H4 (cell line): ENCODE data around the gene PELI1. TPM values are rescaled to one million over a fixed set of nuclear protein-coding genes. Genes with fewer than 3 reads are reported as not detected.

Experiments used
- DNase-seq: peaks from one replicate; pipeline ENCODE4 v3.0.0-alpha.2; 2015; ENCODE audit warnings: low spot score
- total RNA-seq: library from RNA; depleted of rRNA; stranded (reverse); fragments of >200 nt; shearing (Covaris generic); gene quantifications from 2 replicates; pipeline ENCODE4 v1.2.3, GENCODE V29; 2014; rRNA removed

Gene PELI1, protein sequence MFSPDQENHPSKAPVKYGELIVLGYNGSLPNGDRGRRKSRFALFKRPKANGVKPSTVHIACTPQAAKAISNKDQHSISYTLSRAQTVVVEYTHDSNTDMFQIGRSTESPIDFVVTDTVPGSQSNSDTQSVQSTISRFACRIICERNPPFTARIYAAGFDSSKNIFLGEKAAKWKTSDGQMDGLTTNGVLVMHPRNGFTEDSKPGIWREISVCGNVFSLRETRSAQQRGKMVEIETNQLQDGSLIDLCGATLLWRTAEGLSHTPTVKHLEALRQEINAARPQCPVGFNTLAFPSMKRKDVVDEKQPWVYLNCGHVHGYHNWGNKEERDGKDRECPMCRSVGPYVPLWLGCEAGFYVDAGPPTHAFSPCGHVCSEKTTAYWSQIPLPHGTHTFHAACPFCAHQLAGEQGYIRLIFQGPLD
- total RNA-seq, result 5.5 and 5.7 TPM in 2 replicates

DNA sequence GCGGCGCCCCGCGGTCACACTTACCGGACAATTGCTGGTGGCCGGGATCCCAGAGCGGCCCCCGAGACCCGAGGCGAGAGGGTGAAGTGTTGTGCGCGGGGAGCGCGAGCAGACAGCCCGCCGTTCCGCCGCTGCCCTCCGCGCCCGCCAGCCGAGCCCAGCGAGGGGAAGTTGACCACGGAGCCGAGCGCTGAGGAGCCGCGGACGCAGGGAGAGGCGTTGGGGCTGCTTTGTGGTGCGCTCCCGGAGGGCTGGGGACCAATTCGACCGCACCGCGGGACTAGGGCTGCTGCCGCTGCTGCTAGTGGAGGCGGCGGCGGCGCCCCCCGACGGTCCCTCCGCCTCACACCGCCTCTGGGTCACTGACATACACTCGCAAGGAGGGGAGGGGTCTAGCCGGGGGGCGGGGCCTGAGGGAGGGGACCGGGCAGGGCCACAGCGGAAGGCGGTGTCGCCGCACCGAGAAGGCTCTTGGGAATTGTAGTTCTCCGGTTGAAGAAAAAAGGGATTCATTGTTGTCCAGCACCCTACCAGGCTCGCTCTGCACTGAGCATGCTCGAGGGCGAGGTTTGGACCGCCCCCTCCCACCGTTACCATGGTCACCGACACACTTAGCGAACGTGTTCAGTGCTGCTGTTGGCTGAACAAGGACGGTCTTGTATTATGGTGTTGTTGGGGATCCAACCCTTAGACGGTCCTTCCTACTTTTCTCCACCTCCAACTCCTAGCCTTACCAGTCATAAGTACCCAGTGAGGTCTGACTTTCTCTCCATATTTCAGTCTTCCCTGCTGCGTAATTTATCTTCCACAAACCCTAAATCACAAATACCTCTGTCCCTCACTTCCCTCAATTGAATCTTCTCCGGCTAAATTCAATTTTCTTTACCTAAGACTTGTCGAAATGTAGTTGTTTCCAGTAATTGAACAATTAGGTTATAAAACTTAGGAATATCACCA is at the start of gene PELI1:
TSS of gene PELI1 (minus strand) at position 364 of the 957 bp plus-strand sequence. CDS start 36,110 bp downstream, outside the sequence.
- peak; percentile 98 for DNase-seq

GRCh38 chr2:64193491-64193890 is 49.3 kb upstream of the PELI1 start:
- DNase-seq, result no peak

DNA sequence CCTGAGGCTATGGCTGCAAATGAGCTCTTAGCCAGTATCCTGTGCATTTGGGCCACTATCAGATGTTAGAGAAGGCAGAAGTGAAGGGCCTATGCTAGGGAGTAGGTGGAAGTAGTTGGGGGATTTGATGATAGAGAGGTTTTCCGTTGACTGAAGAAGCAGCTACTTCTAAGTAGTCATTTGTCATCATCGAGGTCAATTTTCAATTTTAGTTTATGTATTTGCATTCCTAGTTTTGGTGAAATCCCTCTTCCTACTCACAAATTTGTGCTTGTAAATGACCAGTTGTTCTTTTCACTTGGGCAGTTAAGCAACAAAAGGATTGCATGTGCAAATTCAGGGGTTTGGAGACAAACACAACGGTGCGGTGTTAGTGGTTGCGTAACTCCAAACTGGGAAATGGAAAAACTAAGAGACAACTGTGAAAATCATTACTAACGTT is 48.5 kb upstream of the PELI1 start:
- no peak for DNase-seq

DNA sequence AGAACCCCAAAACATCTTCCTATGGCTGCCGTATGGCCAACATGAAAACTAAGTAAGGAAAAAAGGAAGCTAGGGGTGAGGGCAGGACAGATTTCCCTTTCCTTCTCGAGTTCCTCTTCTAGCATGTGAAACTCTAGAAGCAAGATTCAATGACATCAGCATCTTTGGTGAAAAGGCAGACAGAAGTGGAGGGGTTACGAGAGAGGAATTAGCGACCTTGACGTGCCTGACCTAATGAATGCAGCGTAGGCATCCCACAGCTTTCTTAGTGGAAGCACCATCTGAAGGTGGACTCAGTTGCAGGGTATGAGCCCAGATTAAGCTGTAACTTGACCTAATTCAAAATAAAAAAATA is 47.9 kb upstream of the PELI1 start:
- no peak for DNase-seq

GRCh38 chr2:64189586-64189985 is 45.4 kb upstream of the PELI1 start:
- DNase-seq, result no peak

GRCh38 chr2:64189167-64189566 is 44.9 kb upstream of the PELI1 start:
- DNase-seq, result no peak

DNA sequence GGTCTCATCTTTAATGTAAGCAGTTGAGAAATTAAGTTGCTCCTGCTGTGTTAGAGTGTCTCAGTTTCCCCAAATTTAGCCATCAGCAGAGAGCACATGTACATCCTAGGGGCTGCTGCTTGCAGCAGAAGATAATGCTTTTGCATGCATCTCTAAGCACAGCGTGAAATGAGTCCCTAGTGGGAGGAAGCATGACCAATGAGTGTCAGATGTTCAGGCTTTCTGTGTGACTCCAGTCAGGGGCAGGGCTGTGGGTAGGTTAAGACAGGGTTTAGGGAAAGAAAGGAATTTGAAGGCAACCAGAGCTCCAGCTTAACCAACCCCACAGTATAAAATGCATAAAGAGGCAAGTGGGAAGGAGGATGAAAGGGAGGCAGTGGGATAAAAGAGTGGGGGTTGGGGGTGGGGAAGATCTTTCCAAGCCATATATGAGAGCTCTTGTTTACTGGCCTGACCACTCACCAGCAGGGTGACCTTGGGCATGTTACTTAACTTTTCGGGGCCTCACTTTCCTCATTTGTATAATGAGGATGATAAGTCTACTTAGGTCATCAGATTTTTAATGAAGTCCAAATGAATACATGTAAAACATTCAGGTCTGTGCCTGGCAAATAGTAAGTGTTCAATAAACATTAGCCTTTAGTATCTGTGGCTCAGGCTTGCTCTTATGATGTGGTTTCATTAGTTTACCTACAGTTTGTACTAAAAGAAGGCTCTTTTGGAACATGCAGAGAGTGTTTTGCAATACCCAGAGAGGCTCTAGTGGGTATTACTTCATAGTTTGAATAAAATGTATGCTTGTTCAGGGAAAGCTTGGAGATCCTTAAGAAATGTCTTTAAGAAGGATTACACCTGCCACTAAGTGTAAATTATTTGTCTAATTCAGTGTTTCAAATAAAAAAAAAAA is 42.7 kb upstream of the PELI1 start:
- DNase-seq, result no peak

DNA sequence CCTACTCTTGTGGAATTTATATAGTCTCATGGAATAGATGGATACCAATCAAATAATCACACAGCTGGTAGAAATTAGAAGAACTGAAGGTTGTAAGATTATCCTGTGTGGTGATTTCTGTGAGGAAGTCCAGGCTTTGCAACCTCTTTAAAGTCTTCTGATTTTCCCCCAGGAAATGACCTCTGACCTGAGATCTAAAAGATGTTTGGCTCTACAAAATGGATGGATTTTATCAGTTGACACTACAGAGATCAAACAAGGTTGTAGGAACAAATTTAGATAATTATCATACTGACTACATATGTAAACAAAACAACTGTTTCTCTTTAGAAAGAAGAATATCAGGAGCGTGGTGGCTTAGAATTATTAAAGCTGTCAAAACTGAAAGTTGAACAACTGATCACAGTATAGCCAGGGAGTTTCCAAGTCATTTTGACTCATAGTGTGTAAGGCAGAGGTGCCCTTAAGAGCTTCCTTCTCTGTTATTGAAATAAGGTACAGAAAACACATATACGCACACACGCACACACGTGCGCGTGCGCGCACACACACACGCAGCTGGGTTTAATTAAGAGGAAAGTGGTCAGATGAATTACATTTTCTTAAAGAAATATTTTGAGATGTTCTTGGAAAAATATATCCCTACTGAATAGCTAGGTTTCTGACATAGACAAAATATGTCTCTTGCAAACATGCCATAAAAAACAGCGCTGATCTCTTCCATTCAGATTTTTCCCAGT is 35.5 kb upstream of the PELI1 start:
- no peak for DNase-seq

DNA sequence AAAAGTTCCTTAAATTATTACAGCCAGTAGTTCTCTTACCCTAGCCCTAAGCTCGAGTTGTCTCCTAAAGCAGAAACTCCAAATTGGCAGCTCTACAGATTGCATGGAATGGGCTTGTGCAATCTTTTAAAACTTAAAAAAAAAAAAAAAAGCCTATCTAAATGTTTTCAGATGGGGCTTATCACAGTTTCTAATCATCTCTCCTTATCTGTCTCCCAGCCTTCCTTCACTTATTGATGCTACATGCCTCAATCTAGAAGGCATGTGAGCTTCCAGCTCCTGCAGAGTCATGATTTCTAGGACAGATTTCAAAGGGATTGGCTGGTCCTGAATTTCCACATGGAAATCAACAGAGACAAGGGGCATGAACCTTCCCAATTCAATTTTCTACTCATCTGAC is 33.1 kb upstream of the PELI1 start:
- DNase-seq, result no peak

DNA sequence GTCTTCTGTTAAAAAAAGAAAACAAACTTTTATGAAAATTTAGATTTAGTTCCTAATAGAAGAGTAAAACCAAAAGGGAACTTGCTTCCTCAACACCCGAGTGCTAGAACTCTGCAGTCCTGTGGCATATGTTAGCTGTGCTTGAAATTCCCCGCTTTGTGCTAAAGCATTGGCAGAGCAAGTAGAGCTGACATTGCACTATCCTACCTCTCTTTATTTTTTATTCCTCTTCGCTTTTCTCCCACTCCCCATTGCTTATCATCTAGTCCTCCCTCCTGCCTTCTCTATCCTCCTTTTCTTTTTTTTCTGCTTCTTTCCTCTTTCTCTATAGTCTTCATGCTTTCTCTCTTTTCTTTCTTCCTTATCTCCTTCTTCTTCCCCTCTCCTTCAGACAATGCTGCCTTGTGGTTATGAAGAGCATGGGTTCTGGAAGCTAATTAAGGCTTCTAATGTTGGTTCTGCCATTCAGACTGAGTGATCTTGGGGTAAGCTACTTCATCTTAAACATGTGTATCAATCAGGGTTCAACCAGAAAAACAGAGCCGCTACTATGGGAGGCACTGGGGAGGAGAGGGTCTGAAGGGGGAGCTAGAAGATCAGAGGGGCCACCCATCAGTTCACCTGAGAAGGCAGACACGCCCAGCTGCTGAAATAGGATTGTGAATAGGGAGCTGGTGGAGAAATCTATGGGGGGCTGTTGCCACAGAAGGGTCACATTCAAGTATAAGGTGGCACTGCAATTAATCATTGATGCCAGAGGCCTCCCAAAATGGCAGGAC is 31.4 kb upstream of the PELI1 start:
- no peak for DNase-seq

- DNase-seq, result no peak
These were observed 29.2 kb upstream of the PELI1 start for GRCh38 chr2:64173156-64174135.

DNA sequence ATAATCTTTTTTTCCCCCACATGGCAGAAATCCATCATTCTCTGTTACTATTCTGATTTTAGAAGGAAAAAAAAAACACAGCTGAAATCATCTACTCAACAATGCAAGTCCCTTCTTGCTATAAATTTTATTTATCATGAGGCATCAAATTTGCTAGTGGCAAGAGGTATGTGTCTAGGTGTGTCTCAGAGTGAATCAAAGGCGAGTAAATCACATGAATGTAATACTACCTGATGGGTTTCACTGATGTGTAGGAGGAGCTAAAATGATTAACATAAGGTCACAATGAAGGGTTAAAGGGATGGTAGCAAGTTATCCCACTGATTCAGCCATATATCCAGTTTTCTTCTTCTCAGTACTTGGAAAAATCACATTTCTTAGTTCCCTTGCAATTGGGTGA is 24.5 kb upstream of the PELI1 start:
- no peak for DNase-seq

GRCh38 chr2:64168201-64168600 is 24.0 kb upstream of the PELI1 start:
- no peak for DNase-seq

DNA sequence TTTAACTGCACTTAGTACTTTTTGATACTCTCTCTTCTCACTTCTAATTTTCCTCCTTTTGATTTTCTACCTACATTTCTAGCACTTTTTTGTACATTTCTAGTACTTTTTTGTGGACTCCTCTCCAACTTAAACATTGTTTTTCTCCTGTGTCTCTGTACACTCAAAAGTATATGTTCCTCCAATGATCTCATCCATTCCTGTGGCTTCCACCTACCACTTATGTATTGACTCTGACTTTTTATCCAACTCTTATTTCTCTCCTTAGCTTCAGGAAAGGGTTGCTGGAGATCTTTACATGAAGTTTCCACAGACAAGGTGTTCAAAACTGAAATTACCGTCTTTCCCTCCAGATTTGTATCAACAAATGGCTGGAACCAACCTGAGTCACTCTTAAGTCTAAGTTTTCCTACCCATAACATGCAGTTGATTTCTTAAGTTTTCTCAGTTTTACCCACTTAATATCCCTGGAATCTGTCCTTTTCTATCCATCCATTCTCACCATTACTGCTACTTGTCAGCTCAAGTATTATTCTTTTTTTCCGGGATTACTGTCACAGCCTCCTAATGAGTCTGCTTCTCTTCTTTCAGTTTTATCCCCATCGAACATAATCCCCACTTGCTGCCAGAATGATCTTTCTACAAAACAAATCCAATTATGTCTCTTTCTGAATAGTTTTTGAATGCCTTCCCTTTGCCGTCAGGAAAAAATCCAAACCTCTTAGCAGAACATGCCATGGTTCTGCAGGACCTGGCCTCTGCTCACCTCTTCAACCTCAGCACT is 22.6 kb upstream of the PELI1 start:
- DNase-seq, result no peak

DNA sequence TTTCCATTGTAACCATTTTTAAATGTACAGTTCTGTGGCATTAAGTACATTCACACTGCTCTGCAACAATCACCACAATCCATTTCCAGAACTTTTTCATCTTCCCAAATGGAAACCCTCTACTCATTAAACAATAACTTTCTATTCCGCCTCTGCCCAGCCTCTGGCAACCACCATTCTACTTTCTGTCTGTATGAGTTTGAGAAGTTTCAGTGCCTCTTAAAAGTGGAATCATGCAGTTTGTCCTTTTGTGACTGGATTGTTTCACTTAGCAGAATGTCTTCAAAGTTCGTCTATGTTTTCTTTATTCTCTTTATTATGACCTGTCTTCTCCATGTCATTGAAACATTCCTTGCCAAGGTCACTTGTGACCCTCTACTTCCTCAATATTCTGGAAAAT is 22.0 kb upstream of the PELI1 start:
- no peak for DNase-seq

DNA sequence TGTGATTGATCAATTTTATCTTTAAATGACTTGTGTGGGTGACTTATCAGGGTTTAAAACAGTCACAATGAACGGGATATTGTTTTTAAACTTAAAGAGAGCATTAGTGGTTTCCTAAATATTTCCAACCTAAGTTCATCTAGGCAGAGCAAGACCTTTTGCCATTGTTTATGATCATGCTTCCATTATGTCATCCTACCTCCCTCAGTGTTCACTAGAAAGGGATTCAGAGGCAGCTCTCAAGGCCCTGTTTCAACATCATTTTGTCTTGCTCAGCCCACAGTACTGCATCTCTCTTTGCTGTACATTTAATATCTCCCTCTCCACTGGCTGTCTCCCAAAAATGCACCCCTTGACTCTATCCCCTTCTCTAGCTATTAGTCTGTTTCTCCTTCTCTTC is 21.5 kb upstream of the PELI1 start:
- DNase-seq, result no peak

- no peak for DNase-seq
These were observed 20.4 kb upstream of the PELI1 start for GRCh38 chr2:64164629-64165028.

- DNase-seq, result no peak
These were observed 18.3 kb upstream of the PELI1 start for GRCh38 chr2:64162516-64162915.
